Spleen (tissue), 11 donors: ENCODE data around the gene PTPRG. TPM values are rescaled to one million over a fixed set of nuclear protein-coding genes. Genes with fewer than 3 reads are reported as not detected.

ENCODE experiments used
- DNase-seq: peaks from one replicate; pipeline ENCODE4 v3.0.0-alpha.2; 2020
- H3K27ac ChIP-seq, 8 donors: fragments of 200-600 bp; sonication (generic) in 7 of 8; 1 replicate in 4 of 8; 2 replicates in 4 of 8; pipeline versions ENCODE4 v1.5.0 to v1.8.0; 2016 to 2021; ENCODE audit warnings: inconsistent platforms in 4 of 8, mild to moderate bottlenecking in 4 of 8, moderate library complexity in 1 of 8
- H3K27me3 ChIP-seq, 7 donors: fragments of 200-600 bp; sonication (generic) in 6 of 7; replicated peaks in 1 of 7; 1 replicate in 4 of 7; 2 replicates in 3 of 7; pipeline versions ENCODE4 v1.5.0 to v1.8.0; 2016 to 2021; ENCODE audit warnings: inconsistent platforms in 3 of 7, mild to moderate bottlenecking in 1 of 7
- H3K36me3 ChIP-seq, 6 donors: fragments of 200-600 bp; sonication (generic) in 5 of 6; 1 replicate in 4 of 6; 2 replicates in 2 of 6; pipeline versions ENCODE4 v1.5.0 to v1.8.0; 2016 to 2021; ENCODE audit warnings: inconsistent platforms in 2 of 6
- H3K4me1 ChIP-seq, 6 donors: fragments of 200-600 bp; sonication (generic) in 5 of 6; 1 replicate in 3 of 6; 2 replicates in 3 of 6; pipeline versions ENCODE4 v1.5.0 to v1.8.0; 2016 to 2021; ENCODE audit warnings: inconsistent platforms in 3 of 6
- H3K4me3 ChIP-seq, 8 donors: fragments of 200-600 bp; sonication (generic) in 7 of 8; 1 replicate in 4 of 8; 2 replicates in 4 of 8; pipeline versions ENCODE4 v1.5.0 to v1.8.0; 2016 to 2021; ENCODE audit warnings: inconsistent platforms in 4 of 8, mild to moderate bottlenecking in 4 of 8, moderate library complexity in 2 of 8
- H3K9me3 ChIP-seq, 8 donors: fragments of 200-600 bp; sonication (generic) in 7 of 8; 1 replicate in 4 of 8; 2 replicates in 4 of 8; pipeline versions ENCODE4 v1.5.0 to v1.8.0; 2016 to 2021; ENCODE audit warnings: inconsistent platforms in 4 of 8
- POLR2A ChIP-seq, 3 donors: fragments of 450-650 bp; IDR thresholded peaks; one replicate each; pipeline ENCODE4 v1.5.1; 2017; ENCODE audit warnings: antibody characterized with exemption in 3 of 3, mild to moderate bottlenecking in 1 of 3
- POLR2AphosphoS5 ChIP-seq, 3 donors: sonication (generic); formaldehyde crosslinking; IDR thresholded peaks; one replicate each; pipeline ENCODE4 v1.5.1; 2017; ENCODE audit warnings: antibody characterized with exemption in 3 of 3
- WGBS, 5 donors: extraction: QIAGEN DNeasy Blood & Tissue Kit in 3 of 5; methylation state at CpG; one replicate each; pipeline versions ENCODE4 v1.1.5 to v1.1.7; 2013 to 2018; 5-methylcytosine and 5-hydroxymethylcytosine counted together
- intact Hi-C: fragments of 100-400 bp; cut with DNase I; formaldehyde crosslinking; loops from one replicate; pipeline ENCODE4 v1.15.0; 2023; ENCODE audit warnings: low total_unique reads
- polyA plus RNA-seq, 3 donors: library from polyadenylated mRNA; stranded (reverse); fragments of 200-250 nt; gene quantifications; one replicate each; pipeline ENCODE4 v1.2.1, GENCODE V29; 2013
- total RNA-seq, 7 donors: library from RNA; depleted of rRNA in 3 of 7; stranded (reverse); fragments of >200 nt in 3 of 7; fragmentation: NEBNext Ultra II Directional in 4 of 7; extraction: Animal tissue kit (Norgen Biotek cat#: 25700) in 4 of 7; gene quantifications; one replicate each; pipeline versions ENCODE4 v1.1.0 to v1.2.1, GENCODE V29; 2016 to 2021
- TF ChIP-seq, protein P1 (sequence below), 11 experiments: fragments of 200-600 bp in 7 of 11; fragments of 450-650 bp in 4 of 11; sonication (generic) in 4 of 11; IDR thresholded peaks in 8 of 11; conservative IDR thresholded peaks in 3 of 11; 1 replicate in 7 of 11; 2 replicates in 4 of 11; pipeline versions ENCODE4 v1.4.0 to v1.8.0; 2016 to 2021; ENCODE audit warnings: antibody characterized with exemption in 11 of 11, inconsistent platforms in 4 of 11, mild to moderate bottlenecking in 1 of 11
- donor health status: healthy with polysubstance abuse.
- donor health status: DM: no; HTN: no; CAD: no; lungs with moderate emphysema.
- donor health status: DM: no; HTN: no; CAD: no.
- donor health status: Bipolar disorder and iron deficiency.
- donor health status: healthy.
- donor health status: DM: no; HTN: no; CAD: no.
- donor health status: DM: yes; HTN: yes; CAD: no.

Gene PTPRG
- total and polyA plus RNA-seq, 10 donors, result 0.89 to 77.0 (median 34.5) TPM

DNA sequence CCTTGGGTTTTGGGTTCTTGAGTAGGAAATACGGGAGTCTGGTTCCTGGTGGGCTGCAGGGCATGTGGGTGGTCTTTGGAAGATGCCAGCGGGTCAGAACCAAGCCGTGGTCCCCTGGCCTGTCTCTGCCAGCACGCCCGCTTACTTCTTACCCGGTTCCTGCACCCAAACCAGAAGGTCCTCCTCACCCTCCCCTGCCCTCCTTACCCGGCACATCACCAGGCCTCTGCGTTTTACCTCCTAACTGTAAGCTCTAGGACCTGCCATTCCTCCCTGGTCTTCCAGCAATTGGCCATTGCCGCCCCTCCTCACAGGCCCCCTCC lies 628.0 kb downstream of the PTPRG start:
- 87 to 96% (median 93%) methylated on average over 9 of the region's 9 CpGs for WGBS, 5 donors
- DNase-seq, result no peak
- intact Hi-C loops, result no loop called here
- H3K4me3 ChIP-seq, result no peak overlapping the region
- H3K4me1 ChIP-seq, result peaks cover 3 to 12% (median 9%) of the 10 kb centered on the region in 6 donors
- peaks cover 0 to 11% (median 2%) of the 10 kb centered on the region in 6 donors for H3K36me3 ChIP-seq
- TF ChIP-seq, protein P1, sequence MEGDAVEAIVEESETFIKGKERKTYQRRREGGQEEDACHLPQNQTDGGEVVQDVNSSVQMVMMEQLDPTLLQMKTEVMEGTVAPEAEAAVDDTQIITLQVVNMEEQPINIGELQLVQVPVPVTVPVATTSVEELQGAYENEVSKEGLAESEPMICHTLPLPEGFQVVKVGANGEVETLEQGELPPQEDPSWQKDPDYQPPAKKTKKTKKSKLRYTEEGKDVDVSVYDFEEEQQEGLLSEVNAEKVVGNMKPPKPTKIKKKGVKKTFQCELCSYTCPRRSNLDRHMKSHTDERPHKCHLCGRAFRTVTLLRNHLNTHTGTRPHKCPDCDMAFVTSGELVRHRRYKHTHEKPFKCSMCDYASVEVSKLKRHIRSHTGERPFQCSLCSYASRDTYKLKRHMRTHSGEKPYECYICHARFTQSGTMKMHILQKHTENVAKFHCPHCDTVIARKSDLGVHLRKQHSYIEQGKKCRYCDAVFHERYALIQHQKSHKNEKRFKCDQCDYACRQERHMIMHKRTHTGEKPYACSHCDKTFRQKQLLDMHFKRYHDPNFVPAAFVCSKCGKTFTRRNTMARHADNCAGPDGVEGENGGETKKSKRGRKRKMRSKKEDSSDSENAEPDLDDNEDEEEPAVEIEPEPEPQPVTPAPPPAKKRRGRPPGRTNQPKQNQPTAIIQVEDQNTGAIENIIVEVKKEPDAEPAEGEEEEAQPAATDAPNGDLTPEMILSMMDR (IDR thresholded peaks at IDR 0.05 in 8 of 11, conservative IDR thresholded peaks at IDR 0.05 in 3 of 11), result no peak
- TF ChIP-seq POLR2A (IDR thresholded peaks at IDR 0.05), result no peak
- no peak for TF ChIP-seq POLR2AphosphoS5 (IDR thresholded peaks at IDR 0.05)
- H3K27me3 ChIP-seq, result no peaks in the 10 kb centered on the region
- H3K9me3 ChIP-seq, result no peaks in the 10 kb centered on the region
- H3K27ac ChIP-seq, result no peak overlapping the region

DNA sequence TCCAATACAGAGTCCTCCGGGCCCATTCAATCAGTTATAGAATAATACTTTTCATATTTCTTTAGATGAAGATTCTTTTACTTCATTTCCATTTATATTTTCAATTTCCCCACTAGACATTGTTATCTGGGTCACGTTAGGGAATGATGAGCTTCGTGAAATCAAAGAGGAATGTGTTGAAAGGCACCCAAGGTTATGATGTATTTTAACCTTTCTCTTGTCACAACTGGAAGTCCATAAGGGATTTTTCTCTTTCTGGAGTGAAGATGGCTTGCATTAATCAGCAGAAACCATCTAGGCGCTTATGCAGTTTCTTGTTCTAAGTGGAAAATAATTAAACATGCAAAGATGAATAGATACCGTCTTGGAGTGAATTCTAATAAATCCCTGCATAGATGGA lies 631.5 kb downstream of the PTPRG start:
- DNase-seq, result no peak
- WGBS, 5 donors, result 81 to 92% (median 87%) methylated on average over 5 of the region's 5 CpGs
- Histone ChIP-seq H3K27me3 (no peaks in the 10 kb centered on the region), H3K36me3 (peaks cover 0 to 20% (median 2%) of the 10 kb centered on the region in 6 donors), H3K4me1 (peaks cover 3 to 12% (median 9%) of the 10 kb centered on the region in 6 donors), H3K9me3 (no peaks in the 10 kb centered on the region), H3K27ac (no peak overlapping the region), H3K4me3 (no peak overlapping the region)
- TF ChIP-seq POLR2AphosphoS5 (IDR thresholded peaks at IDR 0.05) (no peak), POLR2A (IDR thresholded peaks at IDR 0.05) (no peak)
- TF ChIP-seq, protein P1 (IDR thresholded peaks at IDR 0.05 in 8 of 11, conservative IDR thresholded peaks at IDR 0.05 in 3 of 11), result no peak
- intact Hi-C loops, result no loop called here

GRCh38 chr3:62193586-62194345 lies 632.4 kb downstream of the PTPRG start:
- no peak for DNase-seq
- 85 to 95% (median 89%) methylated on average over 10 of the region's 10 CpGs for WGBS, 5 donors
- intact Hi-C loops, result no loop called here
- Histone ChIP-seq H3K9me3 (no peaks in the 10 kb centered on the region), H3K36me3 (peaks cover 0 to 20% (median 2%) of the 10 kb centered on the region in 6 donors), H3K27me3 (no peaks in the 10 kb centered on the region), H3K4me3 (no peak overlapping the region), H3K4me1 (peaks cover under 1 to 6% (median 4%) of the 10 kb centered on the region in 6 donors), H3K27ac (no peak overlapping the region)
- TF ChIP-seq POLR2A (IDR thresholded peaks at IDR 0.05), result no peak
- no peak for TF ChIP-seq POLR2AphosphoS5 (IDR thresholded peaks at IDR 0.05)
- TF ChIP-seq, protein P1 (IDR thresholded peaks at IDR 0.05 in 8 of 11, conservative IDR thresholded peaks at IDR 0.05 in 3 of 11), result no peak

GRCh38 chr3:62197350-62198012 lies 636.1 kb downstream of the PTPRG start:
- WGBS, 5 donors, result 75 to 85% (median 79%) methylated on average over 5 of the region's 5 CpGs
- intact Hi-C loops, result no loop called here

More at GRCh38 chr3:62197350-62198012, 636.1 kb downstream of the PTPRG start:
- TF ChIP-seq, protein P1 (IDR thresholded peaks at IDR 0.05 in 8 of 11, conservative IDR thresholded peaks at IDR 0.05 in 3 of 11), result no peak
- TF ChIP-seq POLR2A (IDR thresholded peaks at IDR 0.05) (no peak), POLR2AphosphoS5 (IDR thresholded peaks at IDR 0.05) (no peak)
- Histone ChIP-seq H3K27ac (no peak overlapping the region), H3K27me3 (no peaks in the 10 kb centered on the region), H3K4me3 (no peak overlapping the region), H3K4me1 (no peaks in the 10 kb centered on the region), H3K9me3 (no peaks in the 10 kb centered on the region), H3K36me3 (peaks cover 0 to 13% (median 0%) of the 10 kb centered on the region in 6 donors)
- no peak for DNase-seq
